ENCODE results near the gene RBKS. TPM values are rescaled to one million over a fixed set of nuclear protein-coding genes. Genes with fewer than 3 reads are reported as not detected.
A peak's percentile ranks its signal among the peaks of the same experiment; 100 is the strongest.

The RBKS gene
- total and polyA plus RNA-seq, 2 of the 13 experiments (the other 11 are each of a cell fraction or from before 2014, with no cell fraction given) = 7.7 to 8.3 TPM

DNA sequence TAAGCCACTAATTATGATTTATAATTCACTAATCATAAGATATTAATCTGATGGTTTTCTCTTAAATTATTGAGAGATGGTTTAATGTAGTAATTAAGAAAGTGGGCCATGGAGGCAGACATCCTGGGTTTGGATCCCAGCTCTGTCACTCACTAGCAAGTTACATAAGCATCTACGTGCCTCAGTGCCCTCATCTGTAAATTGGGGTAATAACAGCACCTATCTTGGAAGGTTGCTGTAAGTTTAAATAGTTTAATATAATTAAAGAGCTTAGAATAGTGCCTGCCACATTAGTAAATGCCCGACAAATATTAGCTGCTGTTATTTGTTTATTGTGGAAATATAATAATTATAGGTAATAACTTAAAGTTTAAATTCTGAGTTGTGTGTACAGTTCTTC is 31.2 kb upstream of the RBKS start:
- DNase-seq (ENCODE audit: low spot score) = no peak
- Histone ChIP-seq H3K27me3 (ENCODE audit: control insufficient read depth in 1 of 2, insufficient read depth in 2 of 2, low read length in 2 of 2) (no peaks in the 10 kb centered on the region), H3K4me2 (ENCODE audit: low read depth, low read length) (no peak overlapping the region), H2AFZ (ENCODE audit: low read length) (no peak overlapping the region), H3K36me3 (replicated peaks in 1 of 2; ENCODE audit: control insufficient read depth in 1 of 2, insufficient read depth in 2 of 2, low read length in 2 of 2) (0 out of 5 replicates have a peak, but pooled peaks cover 0 to 5% of the 10 kb centered on the region in 2 experiments), H3K9me3 (ENCODE audit: low read length) (no peaks in the 10 kb centered on the region), H3K9ac (ENCODE audit: insufficient read depth, low read depth, low read length) (no peak overlapping the region), H3K27ac (ENCODE audit: extremely low read length, insufficient read depth, low read length) (no peak overlapping the region), H3K4me3 (replicated peaks in 1 of 3; ENCODE audit: insufficient read depth in 1 of 3, low read depth in 2 of 3, low read length in 3 of 3) (no peak overlapping the region), H4K20me1 (ENCODE audit: insufficient read depth, low read length) (no peaks in the 10 kb centered on the region), H3K4me1 (ENCODE audit: insufficient read depth, low read length) (peaks cover 30% of the 10 kb centered on the region), H3K79me2 (ENCODE audit: insufficient read depth, low read length) (no peaks in the 10 kb centered on the region)
- ChIA-PET POLR2A (no interaction called here), CTCF (ENCODE audit: low intra/inter-chr PET ratio, low total read pairs) (no interaction called here)
- in situ Hi-C loops (cut with HindIII; ENCODE audit: extremely low pct_ligation_motif_present, low pct_unique_long_range_greater_than_20kb) = no loop called here
- intact Hi-C loops (cut with micrococcal nuclease; ENCODE audit: unreplicated experiment) = no loop called here
- FAIRE-seq = no peak
- no peak for TF ChIP-seq MEIS2 (CRISPR knock-in tag; IDR thresholded peaks at IDR 0.05)
- peak; percentile 54; the same call in 1 of the 2 replicates for TF ChIP-seq ZNF629 (CRISPR knock-in tag; conservative IDR thresholded peaks at IDR 0.05)
- 97% methylated on average over 2 of the region's 2 CpGs for WGBS (ENCODE audit: low lambda C conversion rate)
- no TSS peak for BruUV-seq (replicated peaks)
- no peak for ATAC-seq

DNA sequence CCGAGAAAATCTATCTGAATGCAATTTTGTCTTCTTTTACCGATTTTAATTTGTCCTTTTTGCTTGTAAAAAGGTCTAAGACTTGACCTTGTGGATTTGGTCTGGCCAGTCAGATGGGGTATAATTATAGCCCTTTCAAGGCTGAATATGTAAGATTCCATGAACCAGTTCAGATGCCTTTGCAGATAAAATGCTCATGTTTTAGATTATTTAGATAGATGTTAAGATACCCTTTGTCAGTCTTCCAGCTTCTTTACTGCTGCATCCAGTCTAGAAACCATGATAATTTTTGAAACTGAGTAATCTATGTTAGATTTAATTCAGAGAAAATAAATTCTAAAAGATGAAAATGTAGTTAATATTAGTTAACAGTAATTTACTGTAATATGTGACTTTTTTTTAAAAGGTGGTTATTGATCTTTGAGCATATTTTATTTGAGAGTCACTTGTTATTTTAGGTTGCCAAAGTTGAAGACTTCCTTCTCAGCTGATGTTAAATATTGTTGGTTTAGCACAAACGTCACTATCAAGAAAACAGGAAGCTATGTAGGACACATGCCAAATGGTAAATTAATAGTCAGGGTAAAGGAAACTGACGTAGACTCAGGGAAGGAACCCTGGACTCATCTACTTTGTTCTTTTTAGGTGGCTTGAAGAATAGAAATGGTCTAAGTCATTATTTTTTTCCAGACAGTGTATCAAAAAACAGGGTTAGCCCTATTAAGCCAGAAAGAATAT is 30.1 kb upstream of the RBKS start:
- Histone ChIP-seq H3K4me3 (replicated peaks in 1 of 3; ENCODE audit: insufficient read depth in 1 of 3, low read depth in 2 of 3, low read length in 3 of 3) (no peak overlapping the region), H2AFZ (ENCODE audit: low read length) (no peak overlapping the region), H3K27ac (ENCODE audit: extremely low read length, insufficient read depth, low read length) (no peak overlapping the region), H3K27me3 (ENCODE audit: control insufficient read depth in 1 of 2, insufficient read depth in 2 of 2, low read length in 2 of 2) (no peaks in the 10 kb centered on the region), H4K20me1 (ENCODE audit: insufficient read depth, low read length) (no peaks in the 10 kb centered on the region), H3K9ac (ENCODE audit: insufficient read depth, low read depth, low read length) (no peak overlapping the region), H3K4me2 (ENCODE audit: low read depth, low read length) (no peak overlapping the region), H3K36me3 (replicated peaks in 1 of 2; ENCODE audit: control insufficient read depth in 1 of 2, insufficient read depth in 2 of 2, low read length in 2 of 2) (0 out of 5 replicates have a peak, but pooled peaks cover 0 to under 1% of the 10 kb centered on the region in 2 experiments), H3K9me3 (ENCODE audit: low read length) (no peaks in the 10 kb centered on the region), H3K4me1 (ENCODE audit: insufficient read depth, low read length) (peaks cover 31% of the 10 kb centered on the region), H3K79me2 (ENCODE audit: insufficient read depth, low read length) (no peaks in the 10 kb centered on the region)
- no TSS peak for BruUV-seq (replicated peaks)
- WGBS (ENCODE audit: low lambda C conversion rate) = 44% methylated on average over 4 of the region's 4 CpGs
- no peak for ATAC-seq
- in situ Hi-C loops (cut with HindIII; ENCODE audit: extremely low pct_ligation_motif_present, low pct_unique_long_range_greater_than_20kb) = no loop called here
- peak; percentile 24 for DNase-seq (ENCODE audit: low spot score)
- POLR2A ChIA-PET = no interaction called here
- no peak for FAIRE-seq
- intact Hi-C loops (cut with micrococcal nuclease; ENCODE audit: unreplicated experiment) = no loop called here
- CTCF ChIA-PET (ENCODE audit: low intra/inter-chr PET ratio, low total read pairs) = no interaction called here
- TF ChIP-seq ZNF703 (CRISPR knock-in tag; IDR thresholded peaks at IDR 0.05; ENCODE audit: borderline replicate concordance) = no peak
- 0 out of 2 replicates have a peak, but pooled peaks have one; percentile 29 for TF ChIP-seq ZNF850 (CRISPR knock-in tag; conservative IDR thresholded peaks at IDR 0.05)
- TF ChIP-seq, protein P1, sequence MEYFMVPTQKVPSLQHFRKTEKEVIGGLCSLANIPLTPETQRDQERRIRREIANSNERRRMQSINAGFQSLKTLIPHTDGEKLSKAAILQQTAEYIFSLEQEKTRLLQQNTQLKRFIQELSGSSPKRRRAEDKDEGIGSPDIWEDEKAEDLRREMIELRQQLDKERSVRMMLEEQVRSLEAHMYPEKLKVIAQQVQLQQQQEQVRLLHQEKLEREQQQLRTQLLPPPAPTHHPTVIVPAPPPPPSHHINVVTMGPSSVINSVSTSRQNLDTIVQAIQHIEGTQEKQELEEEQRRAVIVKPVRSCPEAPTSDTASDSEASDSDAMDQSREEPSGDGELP (IDR thresholded peaks at IDR 0.05; ENCODE audit: borderline replicate concordance, low read depth) = peak; percentile 26; the same call in 1 of the 2 replicates
- no peak for TF ChIP-seq ZSCAN9 (CRISPR knock-in tag; IDR thresholded peaks at IDR 0.05; ENCODE audit: borderline replicate concordance)
- TF ChIP-seq, protein P2, sequence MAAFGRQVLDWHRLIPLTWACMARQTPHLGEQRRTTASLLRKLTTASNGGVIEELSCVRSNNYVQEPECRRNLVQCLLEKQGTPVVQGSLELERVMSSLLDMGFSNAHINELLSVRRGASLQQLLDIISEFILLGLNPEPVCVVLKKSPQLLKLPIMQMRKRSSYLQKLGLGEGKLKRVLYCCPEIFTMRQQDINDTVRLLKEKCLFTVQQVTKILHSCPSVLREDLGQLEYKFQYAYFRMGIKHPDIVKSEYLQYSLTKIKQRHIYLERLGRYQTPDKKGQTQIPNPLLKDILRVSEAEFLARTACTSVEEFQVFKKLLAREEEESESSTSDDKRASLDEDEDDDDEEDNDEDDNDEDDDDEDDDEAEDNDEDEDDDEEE (CRISPR knock-in tag; IDR thresholded peaks at IDR 0.05) = no peak
- TF ChIP-seq ZNF557 (CRISPR knock-in tag; IDR thresholded peaks at IDR 0.05) = no peak
- peak; percentile 51; the same call in 1 of the 2 replicates for TF ChIP-seq MED1 (CRISPR knock-in tag; IDR thresholded peaks at IDR 0.05)
- TF ChIP-seq ZNF652 (CRISPR knock-in tag; IDR thresholded peaks at IDR 0.05; ENCODE audit: borderline replicate concordance, low read depth) = no peak
- TF ChIP-seq RXRB (CRISPR knock-in tag; IDR thresholded peaks at IDR 0.05; ENCODE audit: borderline replicate concordance) = 0 out of 2 replicates have a peak, but pooled peaks have one; percentile 10
- TF ChIP-seq, protein P3, sequence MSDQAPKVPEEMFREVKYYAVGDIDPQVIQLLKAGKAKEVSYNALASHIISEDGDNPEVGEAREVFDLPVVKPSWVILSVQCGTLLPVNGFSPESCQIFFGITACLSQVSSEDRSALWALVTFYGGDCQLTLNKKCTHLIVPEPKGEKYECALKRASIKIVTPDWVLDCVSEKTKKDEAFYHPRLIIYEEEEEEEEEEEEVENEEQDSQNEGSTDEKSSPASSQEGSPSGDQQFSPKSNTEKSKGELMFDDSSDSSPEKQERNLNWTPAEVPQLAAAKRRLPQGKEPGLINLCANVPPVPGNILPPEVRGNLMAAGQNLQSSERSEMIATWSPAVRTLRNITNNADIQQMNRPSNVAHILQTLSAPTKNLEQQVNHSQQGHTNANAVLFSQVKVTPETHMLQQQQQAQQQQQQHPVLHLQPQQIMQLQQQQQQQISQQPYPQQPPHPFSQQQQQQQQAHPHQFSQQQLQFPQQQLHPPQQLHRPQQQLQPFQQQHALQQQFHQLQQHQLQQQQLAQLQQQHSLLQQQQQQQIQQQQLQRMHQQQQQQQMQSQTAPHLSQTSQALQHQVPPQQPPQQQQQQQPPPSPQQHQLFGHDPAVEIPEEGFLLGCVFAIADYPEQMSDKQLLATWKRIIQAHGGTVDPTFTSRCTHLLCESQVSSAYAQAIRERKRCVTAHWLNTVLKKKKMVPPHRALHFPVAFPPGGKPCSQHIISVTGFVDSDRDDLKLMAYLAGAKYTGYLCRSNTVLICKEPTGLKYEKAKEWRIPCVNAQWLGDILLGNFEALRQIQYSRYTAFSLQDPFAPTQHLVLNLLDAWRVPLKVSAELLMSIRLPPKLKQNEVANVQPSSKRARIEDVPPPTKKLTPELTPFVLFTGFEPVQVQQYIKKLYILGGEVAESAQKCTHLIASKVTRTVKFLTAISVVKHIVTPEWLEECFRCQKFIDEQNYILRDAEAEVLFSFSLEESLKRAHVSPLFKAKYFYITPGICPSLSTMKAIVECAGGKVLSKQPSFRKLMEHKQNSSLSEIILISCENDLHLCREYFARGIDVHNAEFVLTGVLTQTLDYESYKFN (CRISPR knock-in tag; conservative IDR thresholded peaks at IDR 0.05) = 0 out of 2 replicates have a peak, but pooled peaks have one; percentile 25
- peak; percentile 42; the same call in 1 of the 2 replicates for TF ChIP-seq NFIC (IDR thresholded peaks at IDR 0.05; ENCODE audit: low read length)

Data from HepG2 (cell line).